GM12874 (cell line): ENCODE measurements around the gene COG1.

Experiments
- TF ChIP-seq, protein P1 (sequence below): IDR thresholded peaks from 2 replicates; pipeline ENCODE4 v1.5.1; 2011; ENCODE audit warnings: low read depth, mild to moderate bottlenecking, control low read depth, low read length, moderate library complexity; ENCODE audit not compliant: insufficient read depth

Gene COG1

DNA sequence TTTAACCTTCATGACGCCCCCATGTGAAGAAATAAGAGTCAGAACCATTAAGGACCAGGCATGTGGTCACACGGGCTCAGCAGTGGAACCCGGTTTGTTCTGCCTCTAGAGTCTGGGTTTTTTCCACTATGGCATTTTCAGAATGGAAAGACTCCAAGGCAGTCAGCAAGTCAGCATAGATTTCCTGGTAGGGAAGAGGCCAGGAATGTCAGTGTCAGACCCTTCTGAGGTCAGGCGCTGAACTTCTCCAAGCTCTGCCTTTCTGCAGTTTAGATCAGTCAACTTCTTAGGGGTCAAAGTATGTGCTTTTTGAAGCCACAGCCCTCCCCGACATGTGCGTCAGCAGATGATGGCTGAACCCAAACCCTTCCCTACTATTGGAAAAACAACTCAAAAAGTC, 24.2 kb upstream of the COG1 start:
- TF ChIP-seq, protein P1, sequence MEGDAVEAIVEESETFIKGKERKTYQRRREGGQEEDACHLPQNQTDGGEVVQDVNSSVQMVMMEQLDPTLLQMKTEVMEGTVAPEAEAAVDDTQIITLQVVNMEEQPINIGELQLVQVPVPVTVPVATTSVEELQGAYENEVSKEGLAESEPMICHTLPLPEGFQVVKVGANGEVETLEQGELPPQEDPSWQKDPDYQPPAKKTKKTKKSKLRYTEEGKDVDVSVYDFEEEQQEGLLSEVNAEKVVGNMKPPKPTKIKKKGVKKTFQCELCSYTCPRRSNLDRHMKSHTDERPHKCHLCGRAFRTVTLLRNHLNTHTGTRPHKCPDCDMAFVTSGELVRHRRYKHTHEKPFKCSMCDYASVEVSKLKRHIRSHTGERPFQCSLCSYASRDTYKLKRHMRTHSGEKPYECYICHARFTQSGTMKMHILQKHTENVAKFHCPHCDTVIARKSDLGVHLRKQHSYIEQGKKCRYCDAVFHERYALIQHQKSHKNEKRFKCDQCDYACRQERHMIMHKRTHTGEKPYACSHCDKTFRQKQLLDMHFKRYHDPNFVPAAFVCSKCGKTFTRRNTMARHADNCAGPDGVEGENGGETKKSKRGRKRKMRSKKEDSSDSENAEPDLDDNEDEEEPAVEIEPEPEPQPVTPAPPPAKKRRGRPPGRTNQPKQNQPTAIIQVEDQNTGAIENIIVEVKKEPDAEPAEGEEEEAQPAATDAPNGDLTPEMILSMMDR, result no peak

DNA sequence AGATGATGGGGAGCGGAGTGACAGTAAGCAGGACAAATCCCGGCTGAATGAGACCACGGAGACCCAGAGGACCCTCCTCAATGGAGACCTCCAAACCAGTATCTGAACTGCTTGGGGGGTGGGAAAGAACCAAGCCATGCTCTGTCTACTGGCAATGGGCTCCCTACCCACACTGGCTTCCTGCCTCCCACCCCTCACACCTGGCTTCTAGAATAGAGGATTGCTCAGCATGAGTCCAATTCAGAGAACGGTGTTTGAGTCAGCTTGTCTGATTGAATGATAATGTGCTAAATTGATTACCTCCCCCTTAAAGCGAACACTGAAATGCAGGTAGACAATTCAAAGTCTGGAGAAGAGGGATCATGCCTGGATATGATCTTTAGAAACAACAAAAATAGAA, 22.5 kb upstream of the COG1 start:
- TF ChIP-seq, protein P1, result no peak

DNA sequence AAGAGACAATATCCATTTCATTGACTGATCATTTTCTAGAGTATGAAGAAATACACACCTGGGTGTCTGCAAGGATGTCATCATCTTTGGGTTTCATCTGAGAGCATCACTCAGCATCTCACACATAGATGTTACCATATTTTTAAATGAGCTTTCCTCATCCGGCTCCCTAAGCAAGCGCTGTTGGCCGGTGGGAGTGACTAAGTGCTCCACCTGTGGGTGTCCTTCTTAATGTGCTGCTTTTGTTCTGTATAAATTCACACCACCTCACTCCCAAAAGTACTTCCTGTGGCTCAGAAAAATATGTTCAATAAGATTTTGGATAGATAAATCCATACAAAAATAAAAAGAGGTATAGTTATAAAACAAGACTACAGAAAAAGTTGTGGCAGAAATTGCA, 20.6 kb upstream of the COG1 start:
- TF ChIP-seq, protein P1, result no peak

DNA sequence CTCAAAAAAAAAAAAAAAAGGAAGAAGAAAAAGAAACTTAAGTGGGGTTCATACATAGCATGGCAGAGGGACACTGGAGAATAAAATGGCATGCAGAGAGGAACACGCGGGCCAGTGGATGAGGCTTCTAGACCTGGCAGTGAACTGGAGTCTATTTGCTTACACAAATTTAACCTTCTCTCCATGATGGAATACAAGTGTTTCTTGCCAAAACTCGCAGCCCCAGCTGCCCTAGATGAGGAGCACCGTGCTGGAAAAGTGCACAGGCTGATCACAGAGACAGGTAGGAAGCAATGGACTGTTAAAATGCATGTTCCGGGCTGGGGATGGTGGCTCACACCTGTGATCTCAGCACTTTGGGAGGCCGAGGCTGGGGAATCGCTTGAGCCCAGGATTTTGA, 18.7 kb upstream of the COG1 start:
- TF ChIP-seq, protein P1, result no peak

DNA sequence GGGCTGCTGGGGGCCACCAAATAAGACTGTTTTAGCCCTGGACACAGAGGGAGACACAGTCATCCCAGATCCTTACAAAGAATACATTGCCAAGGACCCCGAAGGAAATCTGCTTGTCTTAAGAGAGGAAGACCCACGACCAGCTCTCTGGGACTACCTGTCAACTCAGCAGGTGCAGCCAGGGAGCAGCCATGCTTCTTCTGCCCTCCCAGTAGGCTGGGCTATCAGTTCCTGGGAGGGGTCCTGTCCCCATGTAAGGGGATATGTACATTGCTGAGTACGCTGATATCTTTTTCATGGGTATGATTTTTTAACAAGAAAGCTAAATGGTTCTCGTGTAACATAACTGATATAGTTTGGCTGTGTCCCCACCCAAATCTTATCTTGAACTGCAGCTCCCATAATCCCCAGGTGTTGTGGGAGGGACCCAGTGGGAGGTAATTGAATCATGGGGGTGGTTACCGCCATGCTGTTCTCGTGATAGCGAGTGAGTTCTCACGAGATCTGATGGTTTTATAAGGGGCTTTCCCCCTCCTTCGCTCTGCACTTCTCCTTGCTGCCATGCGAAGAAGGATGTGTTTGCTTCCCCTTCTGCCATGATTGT, 16.8 kb upstream of the COG1 start:
- TF ChIP-seq, protein P1, result no peak

DNA sequence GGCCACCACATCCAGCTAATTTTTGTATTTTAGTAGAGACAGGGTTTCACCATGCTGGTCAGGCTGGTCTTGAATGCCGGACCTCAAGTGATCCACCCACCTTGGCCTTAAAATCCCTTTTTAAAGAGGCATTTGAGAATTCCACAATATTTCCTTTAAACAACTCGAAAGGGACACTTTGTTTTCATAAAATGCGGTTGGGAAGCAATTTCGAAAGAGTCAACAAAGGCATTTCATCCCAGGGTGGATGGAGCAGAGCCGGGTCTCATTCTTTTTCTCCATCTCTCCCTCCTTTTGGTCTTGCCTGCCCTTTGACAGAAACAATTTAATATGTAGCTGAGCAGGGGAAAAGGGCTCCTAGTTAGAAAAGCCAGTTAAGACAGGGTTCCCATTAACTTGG, 13.5 kb upstream of the COG1 start:
- TF ChIP-seq, protein P1, result no peak

DNA sequence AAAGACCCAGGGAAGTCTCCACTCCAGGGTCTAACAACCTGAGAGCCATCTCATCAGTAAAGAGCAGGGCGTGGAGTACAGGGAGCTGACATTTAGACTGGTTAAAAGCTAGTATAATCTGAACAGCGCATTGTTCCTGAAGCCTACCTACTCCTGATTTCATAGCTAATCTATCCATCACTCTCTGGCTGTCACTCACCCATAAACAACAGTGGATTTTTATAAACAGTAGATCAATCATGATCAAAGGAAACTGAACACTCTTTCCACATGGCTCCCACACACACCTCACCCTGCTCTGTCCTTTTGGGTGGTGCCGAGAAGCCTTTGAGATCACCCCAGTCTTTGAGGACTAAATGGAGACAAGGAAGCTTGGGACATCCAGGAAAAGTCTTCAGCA, 13.0 kb upstream of the COG1 start:
- TF ChIP-seq, protein P1, result no peak
